Endothelial cell of umbilical vein (primary cell): Measurements from ENCODE around the gene KRTAP5-6. TPM values are rescaled to one million over a fixed set of nuclear protein-coding genes. Genes with fewer than 3 reads are reported as not detected.
"Not testable (repeated sequence)": the region's sequence is repeated elsewhere in the genome, so short reads cannot be mapped to it uniquely, and the experiment has no call there.

Experiments used
- BruUV-seq: library from RNA; stranded (reverse); fragments of 400-500 nt; replicated peaks from 2 replicates; lab custom pipeline; 2021; lab: Mats Ljungman, UMichigan
- CTCF ChIA-PET: fragments of 300-600, 350-600 bp; sonication (Branson Sonifier 250); formaldehyde crosslinking; loops from one replicate; lab custom pipeline; 2021; ENCODE audit warnings: antibody characterized with exemption, inconsistent platforms; lab: Charles Lee
- POLR2A ChIA-PET: fragments of 300-600, 350-600 bp; sonication (Branson Sonifier 250); formaldehyde crosslinking; loops from one replicate; lab custom pipeline; 2021; ENCODE audit warnings: antibody characterized with exemption, inconsistent platforms; lab: Charles Lee
- DNase-seq: peaks from one replicate; pipeline ENCODE4 v3.0.0-alpha.2; 2011; ENCODE audit warnings: low read depth, low spot score
- FAIRE-seq: peaks from 2 replicates; lab custom pipeline; 2011; peaks lifted over from hg19 to GRCh38; lab: Jason Lieb, UNC
- H2AFZ ChIP-seq: 2 replicates; pipeline ENCODE4 v1.6.0; 2012; ENCODE audit warnings: low read depth, low read length, control low read depth, inconsistent platforms
- H3K27ac ChIP-seq: 2 replicates; pipeline ENCODE4 v1.5.1; 2011; ENCODE audit warnings: low read depth, mild to moderate bottlenecking, control low read depth, low read length, moderate library complexity; ENCODE audit not compliant: insufficient read depth
- H3K27me3 ChIP-seq, 2 experiments: 2 replicates each; pipeline versions ENCODE4 v1.6.0 to v1.6.1; 2011; ENCODE audit warnings: low read length in 2 of 2, mixed read lengths in 1 of 2; ENCODE audit not compliant: control insufficient read depth in 2 of 2, insufficient read depth in 2 of 2
- H3K36me3 ChIP-seq, 2 experiments: 2 replicates in 1 of 2; 3 replicates in 1 of 2; pipeline ENCODE4 v1.5.1; 2011; ENCODE audit warnings: low read length in 2 of 2, mild to moderate bottlenecking in 1 of 2, moderate library complexity in 1 of 2; ENCODE audit not compliant: control insufficient read depth in 2 of 2, insufficient read depth in 2 of 2; ENCODE audit errors: extremely low read depth in 1 of 2
- H3K4me1 ChIP-seq: 3 replicates; pipeline ENCODE4 v1.5.1; 2011; ENCODE audit warnings: mild to moderate bottlenecking, low read length; ENCODE audit not compliant: control insufficient read depth, insufficient read depth; ENCODE audit errors: extremely low read depth
- H3K4me2 ChIP-seq: 2 replicates; pipeline ENCODE4 v1.6.1; 2011; ENCODE audit warnings: low read length, control low read depth, mixed read lengths; ENCODE audit not compliant: insufficient read depth
- H3K4me3 ChIP-seq, 3 experiments: fragments of 200-600 bp in 1 of 3; sonication (generic), shearing (Covaris generic) in 1 of 3; replicated peaks in 1 of 3; 2 replicates each; pipeline ENCODE4 v1.5.1; 2011 to 2016; ENCODE audit warnings: control low read depth in 3 of 3, low read length in 3 of 3, mild to moderate bottlenecking in 2 of 3, inconsistent platforms in 1 of 3, low read depth in 1 of 3, moderate library complexity in 1 of 3; ENCODE audit not compliant: insufficient read depth in 1 of 3
- H3K79me2 ChIP-seq: 2 replicates; pipeline ENCODE4 v1.6.0; 2012; ENCODE audit warnings: low read length, inconsistent platforms; ENCODE audit not compliant: control insufficient read depth, insufficient read depth
- H3K9ac ChIP-seq: replicated peaks from 2 replicates; pipeline ENCODE3; 2011; ENCODE audit warnings: low read length, control low read depth; ENCODE audit not compliant: insufficient read depth; ENCODE audit errors: extremely low read depth
- H3K9me1 ChIP-seq: replicated peaks from 3 replicates; pipeline ENCODE4 v1.6.0; 2011; ENCODE audit warnings: mild to moderate bottlenecking, low read length; ENCODE audit not compliant: control insufficient read depth, insufficient read depth; ENCODE audit errors: extremely low read depth
- H3K9me3 ChIP-seq: replicated peaks from 2 replicates; pipeline ENCODE4 v1.5.1; 2012; ENCODE audit warnings: low read length, inconsistent platforms; ENCODE audit not compliant: control insufficient read depth, insufficient read depth
- H4K20me1 ChIP-seq: replicated peaks from 2 replicates; pipeline ENCODE3; 2011; ENCODE audit warnings: mild to moderate bottlenecking, low read length; ENCODE audit not compliant: control insufficient read depth, insufficient read depth; ENCODE audit errors: extremely low read depth
- CTCF ChIP-seq, 2 donors: IDR thresholded peaks; 1 replicate in 1 of 2; 2 replicates in 1 of 2; pipeline ENCODE4 v1.5.1; 2011; ENCODE audit warnings: low read length in 2 of 2, mild to moderate bottlenecking in 2 of 2, moderate library complexity in 2 of 2, control low read depth in 1 of 2, inconsistent platforms in 1 of 2, low read depth in 1 of 2; ENCODE audit not compliant: insufficient read depth in 1 of 2; ENCODE audit errors: extremely low read depth in 1 of 2
- EZH2 ChIP-seq: IDR thresholded peaks from 2 replicates; pipeline ENCODE4 v1.6.1; 2012; ENCODE audit warnings: borderline replicate concordance, low read depth, mild to moderate bottlenecking, moderate library complexity, low read length, inconsistent platforms; ENCODE audit not compliant: severe bottlenecking
- FOS ChIP-seq: IDR thresholded peaks from 2 replicates; pipeline ENCODE4 v1.6.1; 2011; ENCODE audit warnings: mild to moderate bottlenecking, low read length, moderate library complexity, borderline replicate concordance; ENCODE audit not compliant: insufficient read depth
- GATA2 ChIP-seq: IDR thresholded peaks from 2 replicates; pipeline ENCODE4 v1.7.0; 2011; ENCODE audit warnings: low read depth, mild to moderate bottlenecking, moderate library complexity, mixed read lengths, low read length; ENCODE audit not compliant: insufficient read length, insufficient read depth
- JUN ChIP-seq: IDR thresholded peaks from 2 replicates; pipeline ENCODE4 v1.6.1; 2011; ENCODE audit warnings: borderline replicate concordance, low read depth; ENCODE audit not compliant: insufficient read length, insufficient read depth
- MAX ChIP-seq: IDR thresholded peaks from 2 replicates; pipeline ENCODE4 v1.6.1; 2011; ENCODE audit not compliant: insufficient read depth, insufficient read length
- MYC ChIP-seq: IDR thresholded peaks from one replicate; pipeline ENCODE4 v1.6.1; 2011; ENCODE audit warnings: mild to moderate bottlenecking, low read depth, low read length
- POLR2A ChIP-seq: IDR thresholded peaks from 2 replicates; pipeline ENCODE4 v1.6.1; 2012; ENCODE audit warnings: low read depth, mild to moderate bottlenecking, control low read depth, low read length
- POLR2AphosphoS5 ChIP-seq: IDR thresholded peaks from 2 replicates; pipeline ENCODE4 v1.6.1; 2012; ENCODE audit warnings: low read depth, mild to moderate bottlenecking, control low read depth, low read length, moderate library complexity; ENCODE audit not compliant: insufficient read depth
- dilution Hi-C: fragments of 300-500 bp; cut with MboI; formaldehyde crosslinking; loops from one replicate; pipeline ENCODE4 v1.15.0; 2019; ENCODE audit warnings: low sequenced_read_pairs; ENCODE audit not compliant: extremely low pct_ligation_motif_present
- intact Hi-C: fragments of 100-400 bp; cut with micrococcal nuclease; formaldehyde crosslinking; loops from one replicate; pipeline ENCODE4 v1.10.0; 2022
- polyA plus RNA-seq, 4 experiments: library from polyadenylated mRNA; depleted of rRNA in 3 of 4; stranded (reverse) in 3 of 4; unstranded in 1 of 4; fragments of >200 nt; gene quantifications; 2 replicates each; pipeline versions ENCODE4 v1.2.1 to v1.2.3, GENCODE V29; 2011 to 2012; ENCODE audit warnings: missing spikeins in 1 of 4
- total RNA-seq: library from RNA; stranded (reverse); gene quantifications from 2 replicates; pipeline ENCODE4 v1.2.3, GENCODE V29; 2021

KRTAP5-6 gene
- total and polyA plus RNA-seq, 2 donors (not counting 3 experiments of a cell fraction or from before 2014, with no cell fraction given), result not detected

GRCh38 chr11:1660111-1660867 is 36.7 kb upstream of the KRTAP5-6 start:
- no TSS peak for BruUV-seq
- Histone ChIP-seq H3K9ac (no peak overlapping the region), H3K9me1 (no peaks in the 10 kb centered on the region), H3K27me3 (no peaks in the 10 kb centered on the region), H4K20me1 (no peaks in the 10 kb centered on the region), H3K4me3 (no peak overlapping the region), H3K4me1 (no peaks in the 10 kb centered on the region), H3K79me2 (no peaks in the 10 kb centered on the region), H3K4me2 (no peak overlapping the region), H3K27ac (no peak overlapping the region), H3K36me3 (no peaks in the 10 kb centered on the region), H2AFZ (no peak overlapping the region), H3K9me3 (no peaks in the 10 kb centered on the region)
- FAIRE-seq (no peak), DNase-seq (no peak)
- ChIA-PET CTCF (interaction anchor here (1.4 to 1.9 kb wide), 2 partner anchors 34 to 172 kb away, joined by 4 to 7 read pairs; no protein-coding TSS in a partner anchor), POLR2A (interaction anchor here (0.6 kb wide), 1 partner anchor 902 kb away, joined by 3 read pairs; no protein-coding TSS in a partner anchor)
- TF ChIP-seq MAX (no peak), POLR2AphosphoS5 (no peak), EZH2 (no peak), POLR2A (no peak), JUN (no peak), CTCF (IDR thresholded peaks at IDR 0.05; ENCODE audit: extremely low read depth in 1 of 2, insufficient read depth in 1 of 2, low read depth in 1 of 2, low read length in 2 of 2) (no peak), FOS (no peak), MYC (no peak), GATA2 (no peak)
- intact Hi-C loops (no loop called here), dilution Hi-C loops (no loop called here)

- H3K79me2 ChIP-seq, POLR2A ChIA-PET, FAIRE-seq, H2AFZ ChIP-seq, H3K36me3 ChIP-seq, H3K9me1 ChIP-seq, H3K9me3 ChIP-seq, H3K27me3 ChIP-seq, intact Hi-C loops, H3K4me1 ChIP-seq, dilution Hi-C loops, H3K4me3 ChIP-seq, DNase-seq, H3K27ac ChIP-seq, H3K4me2 ChIP-seq, H4K20me1 ChIP-seq, H3K9ac ChIP-seq, BruUV-seq: not testable (repeated sequence)
- CTCF ChIA-PET, result interaction anchor here (0.6 kb wide), 1 partner anchor 32 kb away, joined by 3 read pairs; no protein-coding TSS in a partner anchor
Observed at GRCh38 chr11:1661454-1662269, 35.3 kb upstream of the KRTAP5-6 start.
